HCT116 (cell line): ENCODE results near the gene MTHFS.

Experiments used
- CTCF ChIP-seq, 3 experiments: fragments of 200-600 bp in 1 of 3; sonication (generic) in 1 of 3; IDR thresholded peaks in 2 of 3; conservative IDR thresholded peaks in 1 of 3; 2 replicates each; pipeline ENCODE4 v1.5.1; 2012 to 2017; ENCODE audit warnings: low read depth in 2 of 3, low read length in 2 of 3, antibody characterized with exemption in 1 of 3, borderline replicate concordance in 1 of 3, control low read depth in 1 of 3, mild to moderate bottlenecking in 1 of 3, mixed read lengths in 1 of 3, mixed run types in 1 of 3, moderate library complexity in 1 of 3; ENCODE audit not compliant: insufficient read depth in 1 of 3
- POLR2AphosphoS5 ChIP-seq: IDR thresholded peaks from 2 replicates; pipeline ENCODE4 v1.6.1; 2011; ENCODE audit warnings: mild to moderate bottlenecking, low read depth, low read length, moderate library complexity

GRCh38 chr15:79881254-79881653, 15.6 kb downstream of the MTHFS start:
- TF ChIP-seq POLR2AphosphoS5 (no peak), CTCF (IDR thresholded peaks at IDR 0.05 in 2 of 3, conservative IDR thresholded peaks at IDR 0.05 in 1 of 3; ENCODE audit: borderline replicate concordance in 1 of 3, insufficient read depth in 1 of 3, low read depth in 2 of 3, low read length in 2 of 3) (no peak)
